Right ventricle myocardium superior (tissue), 1 donor: ENCODE results near the gene APOF. TPM values are rescaled to one million over a fixed set of nuclear protein-coding genes. Genes with fewer than 3 reads are reported as not detected.
"Not testable (repeated sequence)": the region's sequence is repeated elsewhere in the genome, so short reads cannot be mapped to it uniquely, and the experiment has no call there.

ENCODE experiments used
- ATAC-seq: fragments of 200-7000 bp; cut with Tn5 transposase; one replicate; pipeline ENCODE4 v1.9.1; 2020; ENCODE audit warnings: mild to moderate bottlenecking; ENCODE audit not compliant: poor library complexity
- DNase-seq: peaks from one replicate; pipeline ENCODE4 v3.0.0-alpha.2; 2020
- intact Hi-C: fragments of 100-400 bp; cut with DNase I; formaldehyde crosslinking; loops from one replicate; pipeline ENCODE4 v1.11.2; 2022
- long read RNA-seq: library from polyadenylated mRNA; unstranded; transcript quantifications from one replicate; pipeline ENCODE4 v2.0.0, GENCODE V29; 2021
- total RNA-seq: library from RNA; stranded (reverse); fragmentation: NEBNext Ultra II Directional; extraction: Animal tissue kit (Norgen Biotek cat#: 25700); gene quantifications from one replicate; pipeline ENCODE4 v1.2.1, GENCODE V29; 2021
- donor health status: DM: no; HTN: yes; CAD: no; lungs with severe emphysema.

Gene APOF
- total RNA-seq = not detected
- long read RNA-seq = 0 reads

GRCh38 chr12:56362130-56363059 is at the start of gene APOF:
APOF (minus strand) TSS chr12:56362857; CDS start chr12:56362745, 112 bp downstream.
- intact Hi-C loops = loop anchor here (10.0 kb wide), 1 partner anchor 52 kb away; no protein-coding TSS in a partner anchor
- DNase-seq (no peak), ATAC-seq (no peak)

- ATAC-seq (peak; percentile 70), DNase-seq (no peak)
- intact Hi-C loops = loop anchor here (10.0 kb wide), 1 partner anchor 47 kb away; the partner anchor contains the start of genes APOF and STAT2
Measured at GRCh38 chr12:56411781-56412639, 49.4 kb upstream of the APOF start.

DNA sequence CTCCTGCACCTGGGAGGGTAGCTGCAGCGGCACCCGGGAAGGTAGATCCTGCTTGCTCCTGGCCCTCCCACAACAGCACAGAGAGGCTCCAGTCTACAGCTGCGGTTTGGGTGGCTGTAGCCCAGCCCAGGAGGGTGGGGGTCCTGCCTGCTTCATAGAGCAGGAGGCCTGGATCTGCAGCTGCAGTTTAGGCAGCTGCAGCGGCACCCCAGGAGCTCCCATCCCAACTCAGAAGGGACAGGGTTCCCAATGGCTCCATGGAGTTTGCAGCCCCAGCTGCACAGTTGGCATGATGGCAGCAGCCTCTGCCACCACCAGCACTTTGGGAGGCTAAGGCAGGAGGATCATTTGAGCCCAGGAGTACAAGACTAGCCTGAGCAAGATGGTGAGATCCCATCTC is 48.1 kb upstream of the APOF start:
- intact Hi-C loops = loop anchor here (10.0 kb wide), 1 partner anchor 46 kb away; the partner anchor contains the start of genes APOF and STAT2
- no peak for ATAC-seq
- DNase-seq = no peak

DNA sequence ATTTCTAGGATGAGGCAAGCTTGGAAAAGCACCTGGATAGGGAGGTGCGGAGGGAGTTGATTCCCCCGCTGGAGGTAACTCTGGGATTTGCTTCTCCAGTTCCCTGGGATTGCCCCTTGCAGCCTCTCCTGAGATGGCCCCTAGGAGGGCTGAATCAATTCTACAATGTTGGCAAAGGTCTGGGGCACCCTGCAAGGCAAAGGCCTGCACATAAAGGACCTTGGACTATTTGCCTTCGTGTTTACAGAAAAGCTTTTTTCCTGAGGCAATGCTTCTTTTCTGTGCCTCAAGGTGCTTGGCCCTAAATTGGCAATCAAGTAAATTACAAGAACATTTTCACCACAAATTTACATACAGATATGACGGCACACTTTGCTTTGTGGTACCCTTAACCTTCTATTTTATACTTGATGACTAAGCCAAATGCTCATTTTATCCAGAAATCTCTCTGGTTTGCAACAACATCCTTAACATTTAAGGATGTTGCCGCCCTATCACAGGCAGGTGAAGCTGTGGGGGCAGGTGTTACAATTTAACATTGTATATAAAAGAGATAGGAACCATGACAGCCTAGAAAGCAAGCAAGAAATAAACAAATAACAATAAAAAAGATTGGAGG is 46.3 kb upstream of the APOF start:
- intact Hi-C loops = no loop called here
- ATAC-seq = no peak
- DNase-seq = no peak

DNA sequence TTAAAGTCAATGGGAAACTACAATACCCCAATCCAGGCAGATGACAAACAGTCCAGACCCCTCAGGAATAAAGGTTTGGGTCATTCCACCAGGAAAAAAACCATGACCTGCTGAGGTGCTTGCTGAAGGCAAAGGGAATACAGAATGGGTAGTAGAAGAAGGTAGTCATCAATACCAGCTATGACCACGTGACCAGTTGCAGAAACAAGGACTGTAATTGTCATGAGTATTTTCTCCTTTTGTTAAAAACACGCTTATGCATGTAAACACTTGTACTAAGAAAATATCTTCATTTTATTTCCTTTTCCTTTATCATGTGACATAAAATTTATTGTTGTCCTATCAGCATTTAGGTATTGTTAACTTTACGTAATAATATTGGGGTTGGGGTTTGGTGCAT is 41.6 kb upstream of the APOF start:
- ATAC-seq, intact Hi-C loops, DNase-seq: not testable (repeated sequence)

DNA sequence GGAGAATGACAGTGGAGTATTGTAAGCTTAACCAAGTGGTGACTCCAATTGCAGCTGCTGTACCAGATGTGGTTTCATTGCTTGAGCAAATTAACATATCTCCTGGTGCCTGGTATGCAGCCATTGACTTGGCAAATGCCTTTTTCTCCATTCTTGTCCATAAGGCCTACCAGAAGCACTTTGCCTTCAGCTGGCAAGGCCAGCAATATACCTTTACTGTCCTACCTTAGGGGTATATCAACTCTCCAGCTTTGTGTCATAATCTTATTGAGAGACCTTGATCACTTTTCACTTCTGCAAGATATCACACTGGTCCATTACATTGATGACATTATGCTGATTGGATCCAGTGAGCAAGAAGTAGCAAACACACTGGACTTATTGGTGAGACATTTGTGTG is 39.0 kb upstream of the APOF start:
- DNase-seq, ATAC-seq, intact Hi-C loops: not testable (repeated sequence)

GRCh38 chr12:56401125-56401524 is 38.5 kb upstream of the APOF start:
- intact Hi-C loops, DNase-seq, ATAC-seq: not testable (repeated sequence)

- DNase-seq, intact Hi-C loops, ATAC-seq: not testable (repeated sequence)
Measured at GRCh38 chr12:56399466-56399865, 36.8 kb upstream of the APOF start.

GRCh38 chr12:56398324-56398723 is 35.7 kb upstream of the APOF start:
- intact Hi-C loops = no loop called here
- DNase-seq (no peak), ATAC-seq (no peak)

DNA sequence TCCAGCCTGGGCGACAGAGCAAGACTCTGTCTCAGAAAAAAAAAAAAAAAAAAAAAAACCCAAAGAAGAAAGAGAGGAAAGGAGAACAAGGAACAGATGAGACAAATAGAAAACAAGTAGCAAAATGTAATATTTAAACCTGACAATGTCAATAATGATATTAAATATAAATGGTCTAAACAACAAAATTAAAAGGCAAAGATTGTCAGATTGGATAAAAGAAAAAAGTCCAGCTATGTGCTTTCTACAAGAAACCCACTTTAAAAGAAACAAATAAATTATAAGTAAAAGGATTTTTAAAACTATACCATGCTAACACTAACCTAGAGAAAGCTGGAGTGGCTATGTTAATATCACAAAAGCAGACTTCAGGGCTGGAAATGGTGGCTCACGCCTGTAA is 29.7 kb upstream of the APOF start:
- no peak for DNase-seq
- ATAC-seq = no peak
- intact Hi-C loops = no loop called here

DNA sequence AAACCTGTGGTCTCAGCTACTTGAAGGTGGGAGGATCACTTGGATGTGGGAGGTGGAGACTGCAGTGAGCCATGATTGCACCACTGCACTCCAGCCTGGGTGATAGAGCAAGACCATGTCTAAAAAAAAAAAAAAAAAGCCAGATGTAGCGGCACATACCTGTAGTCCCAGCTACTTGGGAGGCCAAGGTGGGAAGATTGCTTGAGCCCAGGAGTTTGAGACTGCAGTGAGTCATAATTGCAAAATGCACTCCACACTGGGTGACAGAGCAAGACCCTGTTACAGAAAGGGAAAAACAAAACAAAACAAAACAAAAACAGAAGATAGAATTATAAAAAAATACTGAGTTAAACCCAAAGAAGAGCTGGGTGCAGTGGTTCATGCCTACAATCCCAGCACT is 29.1 kb upstream of the APOF start:
- DNase-seq (no peak), ATAC-seq (no peak)
- intact Hi-C loops = no loop called here

GRCh38 chr12:56389412-56389811 is 26.8 kb upstream of the APOF start:
- no peak for ATAC-seq

GRCh38 chr12:56387152-56387736 is 24.6 kb upstream of the APOF start:
- DNase-seq = no peak
- intact Hi-C loops = no loop called here
- no peak for ATAC-seq

More at GRCh38 chr12:56389412-56389811, 26.8 kb upstream of the APOF start:
- DNase-seq = no peak
- intact Hi-C loops = no loop called here

DNA sequence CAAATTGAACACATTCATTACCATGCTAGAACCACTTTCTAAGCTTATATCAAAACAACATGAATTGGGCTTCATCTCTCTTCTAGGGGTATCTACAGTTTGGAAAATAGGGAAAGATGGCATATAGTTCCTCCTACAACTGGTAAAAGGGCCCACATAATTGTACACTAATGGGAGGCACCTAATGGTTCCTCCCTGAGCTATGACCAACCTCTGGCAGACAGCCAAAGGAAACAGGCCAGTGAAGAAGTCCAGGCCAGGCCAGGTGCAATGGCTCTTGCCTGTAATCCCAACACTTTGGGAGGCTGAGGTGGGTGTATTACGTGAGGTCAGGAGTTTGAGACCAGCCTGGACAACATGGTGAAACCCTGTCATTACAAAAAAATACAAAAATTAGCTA is 23.2 kb upstream of the APOF start:
- intact Hi-C loops = no loop called here
- DNase-seq (no peak), ATAC-seq (no peak)

- no peak for ATAC-seq
- intact Hi-C loops = no loop called here
- no peak for DNase-seq
Measured at GRCh38 chr12:56382611-56383010, 20.0 kb upstream of the APOF start.

DNA sequence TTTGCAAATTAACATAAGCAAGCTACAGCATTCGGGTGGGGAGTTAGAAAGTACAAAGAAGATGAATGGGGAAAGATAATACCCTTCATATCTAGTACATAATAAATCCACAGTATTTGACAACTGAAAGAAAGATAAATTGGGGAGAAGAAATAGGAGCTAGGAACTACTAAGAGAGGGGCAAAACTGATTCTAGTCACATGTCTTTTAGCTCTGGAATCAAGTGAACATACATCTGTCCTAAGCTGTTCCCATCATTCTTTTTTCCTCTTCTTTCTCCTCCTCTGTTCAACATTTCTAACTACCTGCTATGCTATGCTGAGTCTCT is 15.3 kb upstream of the APOF start:
- DNase-seq = no peak
- intact Hi-C loops = no loop called here
- no peak for ATAC-seq

DNA sequence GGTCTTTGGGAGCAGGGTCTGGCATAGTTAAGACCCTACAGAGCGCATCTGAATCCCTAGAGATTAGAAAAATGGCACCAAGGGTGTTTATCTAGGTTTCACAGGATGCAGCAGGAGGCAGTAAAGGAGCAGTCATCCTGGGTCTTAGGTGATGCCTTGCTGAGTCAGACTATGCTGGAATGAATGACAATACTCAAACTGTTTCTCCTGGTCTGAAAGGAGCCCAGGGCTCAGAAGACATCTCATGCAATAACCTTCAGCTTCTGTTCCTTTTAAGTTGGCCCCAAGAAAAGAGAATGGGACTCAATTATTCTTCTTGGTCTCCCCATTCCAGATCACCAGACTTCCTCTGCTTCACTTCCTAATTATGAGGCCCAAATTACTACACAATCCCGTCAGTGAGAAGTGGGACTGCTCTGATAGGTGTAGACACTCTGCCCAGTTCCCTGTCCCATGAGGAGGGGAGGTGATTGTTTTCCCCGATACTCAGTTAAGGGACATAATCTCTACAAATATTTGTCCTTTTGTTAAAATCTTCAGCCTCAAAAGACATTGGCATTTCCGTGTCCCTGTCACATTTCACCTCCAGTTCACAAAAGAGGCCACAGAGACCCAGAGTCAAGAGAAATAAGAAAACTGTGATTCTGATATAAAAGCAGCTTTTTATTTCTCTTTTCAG is 14.8 kb upstream of the APOF start:
- ATAC-seq (no peak), DNase-seq (no peak)
- intact Hi-C loops = no loop called here
